HG02970 (cell line): ENCODE measurements around the gene ARPIN.
"Not testable (repeated sequence)": the region's sequence is repeated elsewhere in the genome, so short reads cannot be mapped to it uniquely, and the experiment has no call there.

Source experiments
- ATAC-seq: cut with Tn5 transposase; IDR thresholded peaks from one replicate; pipeline ENCODE4 v1.9.1; 2021; ENCODE audit warnings: mild to moderate bottlenecking, moderate library complexity, moderate number of reproducible peaks; ENCODE audit not compliant: unreplicated experiment, low FRiP score

The ARPIN gene

DNA sequence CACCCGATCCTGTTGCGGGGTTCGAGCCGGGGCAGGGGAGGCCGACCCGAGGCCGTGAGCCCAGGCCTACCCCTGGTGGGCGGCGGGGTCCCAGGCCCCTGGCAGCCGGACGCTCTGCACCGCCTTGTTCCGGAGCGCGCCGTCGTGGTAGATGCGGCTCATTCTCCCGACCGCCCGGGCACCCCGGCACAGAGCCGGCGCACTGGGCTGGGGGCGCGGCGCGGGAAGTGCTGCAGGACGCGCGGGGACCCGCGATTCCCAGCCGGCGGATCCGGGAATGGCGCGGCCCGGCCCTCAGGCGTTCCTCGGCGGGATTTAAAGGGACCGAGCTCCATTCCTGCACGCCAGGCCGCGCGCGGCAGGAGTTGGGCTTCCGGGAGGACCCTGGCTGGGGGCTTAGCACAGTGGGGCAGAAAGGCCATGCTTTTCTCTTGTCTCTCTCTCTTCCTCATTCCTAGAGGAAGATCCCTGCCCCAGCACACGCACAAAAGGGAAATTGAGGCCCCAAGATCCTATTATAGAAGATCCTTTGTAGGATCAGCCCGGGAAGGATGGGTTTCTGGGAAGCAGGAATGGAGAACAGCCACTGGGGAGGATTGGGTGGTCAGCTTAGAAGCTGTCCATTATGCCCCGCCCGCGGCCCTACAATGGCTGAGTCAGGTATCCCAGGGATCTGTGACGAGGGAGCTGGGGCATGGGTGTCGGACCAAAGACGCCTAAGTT, at the start of gene ARPIN:
TSS of gene ARPIN (minus strand) at position 279 of the 723 bp plus-strand sequence. CDS start at position 162, 117 bp downstream.
- no peak for ATAC-seq

DNA sequence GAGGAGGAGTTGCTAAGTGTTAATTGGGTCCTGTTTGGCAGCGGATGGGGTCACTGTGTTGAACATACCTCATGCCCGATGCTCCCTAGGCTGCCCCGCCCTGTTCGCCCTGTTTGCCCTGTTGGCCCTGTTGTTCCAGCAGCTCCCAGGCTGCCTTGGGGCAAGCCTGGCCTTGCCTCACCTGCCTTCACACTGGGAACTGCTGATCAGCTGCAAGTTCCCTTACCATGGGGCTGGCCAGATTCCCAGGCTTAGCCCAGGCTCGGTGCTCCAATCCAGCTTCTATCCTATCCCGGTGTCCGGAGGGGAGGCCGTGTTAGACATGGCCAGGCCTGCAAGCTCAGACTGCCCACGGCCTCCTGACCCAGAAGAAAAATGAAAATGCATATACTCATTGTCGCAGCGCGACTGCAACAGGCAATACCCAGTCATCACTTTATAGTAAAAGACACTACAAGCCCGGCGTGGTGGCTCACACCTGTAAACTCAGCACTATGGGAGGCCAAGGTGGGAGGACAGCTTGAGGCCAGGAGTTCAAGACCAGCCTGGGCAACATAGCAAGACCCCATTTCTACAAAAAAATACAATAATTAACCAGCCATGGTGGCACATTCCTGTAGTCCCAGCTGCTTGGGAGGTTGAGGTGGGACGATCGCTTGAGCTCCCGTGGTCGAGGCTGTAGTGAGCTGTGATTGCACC, 45.5 kb upstream of the ARPIN start:
- no peak for ATAC-seq

DNA sequence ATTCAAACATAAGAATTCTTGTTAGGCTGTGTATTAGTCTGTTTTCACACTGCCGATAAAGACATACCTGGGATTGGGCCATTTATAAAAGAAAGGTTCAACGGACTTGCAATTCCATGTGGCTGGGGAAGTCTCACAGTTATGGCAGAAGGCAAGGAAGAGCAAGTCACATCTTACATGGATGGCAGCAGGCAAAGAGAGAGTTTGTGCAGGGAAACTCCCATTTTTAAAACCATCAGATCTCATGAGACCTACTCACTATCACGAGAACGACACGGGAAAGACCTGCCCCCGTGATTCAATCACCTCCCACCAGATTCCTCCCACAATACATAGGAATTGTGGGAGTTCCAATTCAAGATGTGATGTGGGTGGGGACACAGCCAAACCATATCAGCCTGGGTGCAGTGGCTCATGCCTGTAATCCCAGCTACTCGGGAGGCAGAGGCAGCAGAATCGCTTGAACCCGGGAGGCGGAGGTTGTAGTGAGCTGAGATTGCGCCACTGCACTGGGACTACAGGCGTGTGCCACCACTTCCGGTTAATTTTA, 42.8 kb upstream of the ARPIN start:
- ATAC-seq = not testable (repeated sequence)

DNA sequence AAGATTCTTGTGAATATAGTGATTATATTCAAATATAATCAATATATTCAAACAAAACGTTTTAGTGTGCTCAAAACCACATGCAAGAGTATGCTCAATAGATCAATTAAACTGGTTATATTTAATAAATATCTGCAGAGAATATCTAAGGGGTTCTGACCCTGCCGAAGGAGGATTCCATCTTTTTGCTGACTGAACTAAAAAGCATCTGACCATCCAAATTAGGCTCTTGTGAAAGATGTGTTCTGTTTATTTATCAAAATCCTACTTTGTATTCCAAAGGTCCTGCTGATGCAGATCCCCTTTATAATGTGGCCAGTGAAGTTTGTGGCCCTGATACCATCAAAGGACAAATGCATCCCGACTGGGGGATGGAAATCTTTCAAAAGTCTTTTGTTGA, 41.8 kb upstream of the ARPIN start:
- no peak for ATAC-seq

DNA sequence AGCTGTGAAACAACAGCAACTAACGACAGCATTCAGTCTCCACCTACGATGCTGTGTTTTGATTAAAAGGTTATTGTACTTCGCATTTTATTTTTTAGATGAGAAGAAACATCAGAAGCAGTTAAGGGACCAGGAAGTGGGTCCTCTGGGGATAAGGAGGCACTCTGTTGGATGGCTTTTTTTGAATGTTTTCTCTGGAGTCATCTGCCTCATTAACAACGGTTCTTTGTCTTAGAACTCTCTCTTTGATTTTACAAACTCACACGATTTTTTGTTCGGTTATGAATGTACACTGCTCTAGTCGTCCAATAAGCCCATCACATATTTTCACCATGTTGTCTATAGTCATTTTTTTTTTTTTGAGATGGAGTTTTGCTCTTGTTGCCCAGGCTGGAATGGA, 36.0 kb upstream of the ARPIN start:
- ATAC-seq = no peak

DNA sequence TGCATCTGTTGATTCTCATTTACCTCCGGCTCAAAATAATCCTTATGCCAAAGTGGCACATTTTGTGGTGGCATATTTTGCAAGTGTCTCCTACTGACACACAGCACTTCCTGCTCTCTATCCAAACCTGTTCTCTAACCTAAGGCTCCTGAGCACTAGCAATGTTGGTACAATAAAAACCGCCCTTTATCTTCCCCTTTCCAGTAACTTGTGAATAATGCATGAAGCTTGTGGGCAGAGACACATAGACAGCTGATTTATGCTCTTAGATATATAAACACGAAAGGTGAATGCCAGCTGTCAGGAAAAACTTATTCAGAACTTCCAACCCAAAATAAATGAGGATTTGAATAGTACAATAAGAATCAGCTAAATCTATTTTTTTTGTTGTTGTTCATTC, 34.6 kb upstream of the ARPIN start:
- ATAC-seq = no peak

DNA sequence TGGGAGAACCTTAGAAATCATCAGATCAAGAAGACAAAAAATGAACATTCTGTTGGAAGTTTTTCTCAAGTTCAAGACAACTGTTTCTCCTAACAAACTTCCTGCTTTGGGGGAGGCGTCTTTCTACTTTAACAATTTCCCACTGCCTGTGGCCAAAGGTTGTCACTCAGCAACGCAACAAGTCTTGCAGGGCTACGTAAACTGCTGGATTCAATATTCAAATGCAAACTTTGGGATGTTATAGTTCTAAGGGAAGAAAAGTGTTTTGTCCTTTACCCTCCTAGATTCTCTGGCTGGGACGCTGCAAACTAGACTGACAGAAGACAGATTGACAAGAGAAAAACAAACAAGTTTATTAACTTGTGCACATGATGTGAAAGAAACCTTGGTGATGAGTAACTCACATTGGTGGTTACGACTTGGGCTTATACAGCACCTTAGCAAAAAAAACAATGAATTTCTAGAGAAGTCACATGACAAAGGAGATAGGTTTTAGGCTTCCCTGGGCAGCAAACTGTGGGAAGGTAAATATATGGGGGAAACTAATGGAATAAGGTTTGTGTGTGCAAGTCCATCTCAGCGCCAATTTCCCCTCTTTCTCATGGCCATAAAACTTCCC, 34.0 kb upstream of the ARPIN start:
- ATAC-seq = no peak

DNA sequence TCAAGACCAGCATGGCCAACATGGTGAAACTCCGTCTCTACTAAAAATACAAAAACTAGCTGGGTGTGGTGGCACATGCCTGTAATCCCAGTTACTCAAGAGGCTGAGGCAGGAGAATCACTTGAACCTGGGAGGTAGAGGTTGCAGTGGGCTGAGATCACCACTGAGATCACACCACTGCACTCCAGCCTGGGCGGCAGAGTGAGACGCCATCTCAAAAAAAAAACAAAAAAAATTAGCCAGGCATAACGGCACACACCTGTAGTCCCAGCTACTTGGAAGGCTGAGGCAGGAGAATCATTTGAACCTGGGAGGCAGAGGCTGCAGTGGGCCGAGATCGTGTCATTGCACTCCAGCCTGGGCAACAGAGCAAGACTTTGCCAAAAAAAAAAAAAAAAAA, 31.0 kb upstream of the ARPIN start:
- ATAC-seq = not testable (repeated sequence)

DNA sequence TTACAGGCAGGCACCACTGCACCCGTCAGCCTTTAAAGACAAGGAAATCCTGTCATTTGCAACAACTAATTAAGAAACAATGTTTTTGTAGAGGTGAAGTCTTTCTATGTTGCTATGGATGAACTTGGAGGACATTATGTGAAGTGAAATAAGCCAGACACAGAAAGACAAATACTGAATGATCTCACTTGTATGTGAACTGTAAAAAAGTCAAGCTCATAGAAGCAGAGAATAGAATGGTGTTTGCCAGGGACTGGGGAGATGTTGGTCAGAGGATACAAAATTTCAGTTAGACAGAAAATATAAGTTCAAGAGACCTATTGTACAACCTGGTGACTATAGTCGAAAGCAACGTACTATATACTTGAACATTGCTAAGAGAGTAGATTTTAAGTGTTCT, 27.2 kb upstream of the ARPIN start:
- no peak for ATAC-seq

DNA sequence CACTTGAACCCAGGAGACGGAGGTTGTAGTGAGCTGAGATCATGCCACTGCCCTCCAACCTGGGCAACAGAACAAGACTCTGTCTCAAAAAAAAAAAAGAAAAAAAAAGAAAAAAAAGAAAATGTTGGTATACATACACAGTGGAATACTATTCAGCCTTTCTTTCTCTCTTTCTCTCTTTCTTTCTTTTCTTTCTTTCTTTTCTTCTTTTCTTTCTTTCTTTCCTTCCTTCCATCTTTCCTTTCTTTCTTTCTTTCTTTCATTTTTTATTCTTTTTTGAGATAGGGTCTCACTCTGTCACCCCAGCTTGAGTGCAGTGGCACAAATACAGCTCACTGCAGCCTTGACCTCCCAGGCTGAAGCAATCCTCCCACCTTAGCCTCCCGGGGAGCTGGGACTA, 26.6 kb upstream of the ARPIN start:
- not testable (repeated sequence) for ATAC-seq

DNA sequence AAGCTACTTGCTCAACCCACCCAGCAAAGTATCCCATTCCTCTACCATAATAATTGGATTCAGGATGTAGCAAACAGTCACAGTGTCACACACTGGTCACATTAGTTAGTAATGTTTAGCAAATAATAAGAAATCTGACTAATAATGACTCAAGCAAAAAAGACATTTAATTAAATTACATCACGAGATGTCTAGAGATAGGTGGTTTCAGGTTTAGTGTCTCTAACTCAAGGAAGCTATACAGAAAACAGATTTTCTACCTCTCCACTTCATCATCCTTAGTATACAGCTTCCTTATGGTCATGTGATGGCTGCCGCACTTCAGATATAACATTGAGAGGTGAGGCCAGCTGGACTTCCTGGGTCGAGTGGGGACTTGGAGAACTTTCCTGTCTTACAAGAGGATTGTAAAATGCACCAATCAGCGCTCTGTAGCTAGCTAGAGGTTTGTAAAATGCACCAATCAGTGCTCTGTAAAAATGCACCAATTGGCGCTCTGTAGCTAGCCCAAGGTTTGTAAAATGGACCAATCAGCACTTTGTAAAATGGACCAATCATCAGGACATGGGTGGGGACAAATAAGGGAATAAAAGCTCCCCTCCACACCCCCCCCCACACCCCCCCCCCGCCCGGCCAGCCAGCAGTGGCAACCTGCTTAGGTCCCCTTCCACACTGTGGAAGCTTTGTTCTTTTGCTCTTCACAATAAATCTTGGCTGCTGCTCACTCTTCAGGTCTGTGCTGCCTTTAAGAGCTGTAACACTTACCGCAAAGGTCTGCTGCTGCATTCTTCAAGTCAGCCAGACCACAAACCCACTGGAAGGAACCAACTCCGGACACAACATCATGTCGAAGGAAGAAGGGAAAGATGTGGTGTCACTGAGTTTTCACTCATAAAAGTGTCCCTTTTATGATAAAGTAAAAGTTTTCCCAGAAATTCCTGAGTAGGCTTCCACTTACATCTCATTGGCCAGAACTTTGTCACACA, 24.9 kb upstream of the ARPIN start:
- no peak for ATAC-seq

DNA sequence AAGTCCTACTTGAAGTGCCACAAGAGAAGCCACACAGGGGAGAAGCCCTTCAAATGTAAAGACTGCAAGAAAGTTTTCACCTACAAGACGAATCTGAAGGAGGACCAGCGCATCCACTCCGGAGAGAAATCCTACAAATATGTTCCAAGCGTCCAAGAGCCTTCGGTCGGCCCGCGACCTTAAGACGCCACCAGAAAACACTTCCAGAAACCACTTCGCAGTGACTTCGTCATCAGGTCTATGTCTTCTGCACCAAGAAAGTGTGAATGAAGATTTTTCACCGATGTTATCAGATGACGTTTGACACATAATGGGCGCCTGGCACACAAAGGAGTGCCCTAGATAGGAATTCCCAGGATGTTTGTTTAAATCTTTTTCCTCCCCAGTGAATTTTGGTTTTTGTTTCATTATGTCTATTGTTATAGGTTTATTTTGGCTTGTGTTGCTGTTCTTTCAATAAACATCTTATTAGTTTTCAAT, 24.1 kb upstream of the ARPIN start:
- ATAC-seq = no peak

DNA sequence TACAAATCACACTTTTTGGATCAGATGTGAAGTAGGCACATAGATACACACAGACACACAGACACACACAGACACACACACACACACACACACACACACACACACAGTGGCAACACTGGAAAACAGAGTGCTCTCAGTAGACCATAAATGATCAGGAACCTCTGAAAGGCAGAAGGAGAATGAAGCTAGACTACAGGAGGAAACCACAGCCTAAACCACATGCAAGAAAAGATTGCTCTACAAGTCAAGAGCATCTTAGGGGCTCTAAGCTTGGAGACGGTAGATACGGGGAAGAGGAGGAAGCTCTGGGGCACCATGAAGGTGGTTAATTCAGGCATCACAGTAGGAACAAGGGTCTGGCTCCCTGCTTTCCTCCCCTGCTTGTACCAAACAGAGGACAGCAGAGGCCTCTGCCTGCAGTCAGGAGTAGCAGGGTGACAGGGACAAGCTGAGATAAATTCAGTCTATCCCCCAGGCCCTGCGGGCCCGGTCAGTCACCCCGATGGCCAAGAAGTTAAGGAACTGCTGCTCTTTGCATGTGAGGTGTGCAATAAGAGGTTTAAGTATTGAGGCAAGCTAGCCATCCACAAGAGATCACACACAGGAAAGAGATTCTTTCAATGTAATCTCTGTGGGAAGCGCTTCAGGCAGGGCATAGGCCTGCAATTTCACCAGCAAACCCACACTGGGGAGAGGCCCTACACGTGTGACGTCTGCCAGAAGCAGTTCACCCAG, 23.5 kb upstream of the ARPIN start:
- no peak for ATAC-seq

DNA sequence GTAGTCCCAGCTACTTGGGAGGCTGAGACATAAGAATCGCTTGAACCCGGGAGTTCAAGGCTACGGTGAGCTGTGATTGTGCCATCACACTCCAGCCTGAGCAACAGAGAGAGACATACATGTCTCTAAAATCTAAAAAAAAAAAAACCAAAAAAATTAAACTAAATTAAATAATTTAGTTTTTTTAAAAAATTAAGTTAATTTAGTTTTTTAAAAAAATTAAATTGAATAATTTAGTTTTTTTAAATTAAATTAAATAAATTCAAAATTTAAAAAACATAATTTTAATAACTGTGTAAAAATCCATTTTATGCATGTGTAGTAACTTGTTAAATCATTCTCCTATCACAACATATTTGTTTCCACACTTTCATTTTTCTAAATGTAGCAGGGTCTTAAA, 20.1 kb upstream of the ARPIN start:
- no peak for ATAC-seq

DNA sequence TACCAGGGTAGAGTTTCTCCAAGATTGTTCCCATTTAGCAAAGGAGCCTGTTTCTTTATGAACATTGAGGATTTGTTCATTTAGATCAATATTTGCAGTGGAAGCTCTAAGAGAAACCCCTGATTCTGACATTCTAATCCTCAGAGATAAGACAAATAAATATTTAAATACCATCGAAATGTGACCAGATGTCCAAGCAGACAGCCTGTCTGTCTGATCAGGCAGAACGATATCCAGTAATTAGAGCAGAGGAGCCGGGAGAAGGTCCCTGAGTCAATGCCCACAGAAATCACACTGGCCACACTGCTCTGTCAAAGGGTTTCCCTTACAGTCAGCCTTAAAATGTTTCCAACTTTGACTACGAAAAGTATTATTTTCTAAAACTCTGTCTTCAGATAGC, 15.7 kb upstream of the ARPIN start:
- ATAC-seq = no peak

DNA sequence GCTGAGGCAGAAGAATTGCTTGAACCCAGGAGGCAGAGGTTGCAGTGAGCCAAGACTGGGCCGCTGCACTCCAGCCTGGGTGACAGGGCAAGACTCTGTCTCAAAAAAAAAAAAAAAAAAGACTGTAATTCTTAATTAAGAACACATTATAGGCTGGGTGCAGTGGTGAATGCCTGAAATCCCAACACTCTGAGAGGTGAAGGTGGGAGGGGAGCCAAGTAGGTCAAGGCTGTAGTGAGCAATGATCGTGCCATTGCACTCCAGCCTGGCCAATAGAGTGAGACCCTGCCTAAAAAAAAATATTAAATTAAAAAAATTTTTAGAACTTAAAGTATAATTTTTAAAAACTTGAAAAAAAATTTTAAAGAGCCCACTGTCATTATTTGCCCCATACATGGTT, 13.4 kb upstream of the ARPIN start:
- ATAC-seq = no peak

DNA sequence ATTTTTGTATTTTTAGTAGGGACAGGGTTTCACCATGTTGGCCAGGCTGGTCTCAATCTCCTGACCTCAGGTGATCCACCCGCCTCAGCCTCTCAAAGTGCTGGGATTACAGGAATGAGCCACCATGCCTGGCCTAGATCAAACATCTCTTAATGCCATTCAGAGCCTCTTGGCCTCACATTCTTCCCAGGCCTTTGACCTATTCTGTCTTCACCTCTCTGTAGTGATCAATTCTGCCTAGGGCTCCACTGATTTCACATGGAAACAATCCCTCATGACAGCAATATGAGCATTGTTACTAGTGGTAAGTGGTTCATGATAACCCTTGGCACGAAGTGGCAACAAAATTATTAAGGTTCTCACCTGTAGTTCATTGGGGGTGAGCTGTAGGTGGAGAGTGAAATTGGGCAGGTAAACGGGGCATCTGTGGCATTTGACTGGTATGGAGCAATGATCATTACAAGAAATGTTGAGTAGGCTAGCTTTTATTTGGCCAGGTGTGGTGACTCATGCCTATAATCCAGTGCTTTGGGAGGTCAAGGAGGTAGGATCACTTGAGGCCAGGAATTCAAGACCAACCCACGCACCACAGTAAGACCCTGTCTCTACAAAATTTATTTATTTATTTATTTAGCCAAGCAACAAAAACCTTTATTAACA, 4.8 kb upstream of the ARPIN start:
- ATAC-seq = no peak

DNA sequence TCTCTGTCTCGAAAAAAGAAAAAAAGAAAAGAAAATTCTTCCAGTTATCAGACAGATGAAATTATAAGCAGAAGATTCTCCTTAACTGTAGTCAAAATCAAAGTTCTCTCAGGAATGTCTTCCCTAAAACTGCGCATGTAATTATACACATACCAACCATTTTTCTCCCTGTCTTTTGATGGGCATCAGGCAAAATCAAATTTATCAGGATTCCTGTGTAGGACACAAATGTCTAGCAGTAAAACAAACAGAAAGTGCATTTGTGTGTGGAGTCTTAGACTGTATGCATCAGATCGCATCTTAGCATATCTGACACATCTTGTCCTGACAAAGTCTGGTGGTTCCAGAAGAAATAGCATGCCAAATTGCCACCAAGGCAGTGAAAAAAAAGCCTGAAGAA, 3.9 kb upstream of the ARPIN start:
- no peak for ATAC-seq

DNA sequence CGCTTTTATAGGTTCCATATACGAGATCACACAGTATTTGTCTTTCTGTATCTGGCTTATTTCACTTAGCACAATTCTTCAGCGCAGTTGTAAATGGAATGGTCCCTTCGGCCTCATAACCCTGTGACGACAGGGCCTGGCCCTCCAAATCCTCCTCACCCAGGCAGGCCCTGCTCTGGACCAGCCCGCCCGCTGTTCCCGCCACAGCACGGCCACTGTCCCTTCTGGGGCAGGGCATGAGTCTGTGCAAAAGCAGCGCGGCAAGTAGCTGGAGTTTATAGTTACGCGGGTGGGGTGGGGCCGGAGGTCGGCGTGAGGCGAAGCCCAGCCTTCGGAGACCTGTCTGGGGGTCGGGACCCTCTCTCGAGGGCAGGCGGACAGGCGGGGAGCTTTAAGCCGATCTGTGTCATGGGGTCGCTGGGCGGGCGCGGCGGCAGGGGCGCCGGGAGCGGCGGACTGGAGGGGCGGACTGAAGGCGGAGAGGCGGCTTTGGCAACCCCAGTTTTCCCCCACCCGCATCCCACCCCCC, 543 bp downstream of the ARPIN start:
- ATAC-seq = no peak
